NCI-H187 (cell line): ENCODE measurements around the gene ARID1B.

ENCODE experiments used
- DNase-seq, 2 experiments: peaks; one replicate each; lab custom pipeline; 2025; lab: John Stamatoyannopoulos, UW

Gene ARID1B

GRCh38 chr6:156773935-156774852 lies 3.0 kb upstream of the ARID1B start:
- no peak for DNase-seq

GRCh38 chr6:156774863-156775405 lies 2.2 kb upstream of the ARID1B start:
- DNase-seq, result no peak

GRCh38 chr6:156775717-156776116 lies 1.5 kb upstream of the ARID1B start:
- no peak for DNase-seq

- DNase-seq, result peak in 1 of 2 experiments; percentile 51
Measured at GRCh38 chr6:156776470-156776839, 723 bp upstream of the ARID1B start.

- peak in 1 of 2 experiments; percentile 18 for DNase-seq
Measured at GRCh38 chr6:156777577-156778453, 637 bp downstream of the ARID1B start.

GRCh38 chr6:156778454-156779205 lies 1.5 kb downstream of the ARID1B start:
- DNase-seq, result no peak

- DNase-seq, result peak in 1 of 2 experiments; percentile 48
Measured at GRCh38 chr6:156779206-156780094, 2.3 kb downstream of the ARID1B start.

GRCh38 chr6:156780102-156780641 lies 3.0 kb downstream of the ARID1B start:
- DNase-seq, result peak; percentile 48 to 72

- no peak for DNase-seq
Measured at GRCh38 chr6:156780962-156781853, 4.0 kb downstream of the ARID1B start.

GRCh38 chr6:156781861-156782631 lies 4.9 kb downstream of the ARID1B start:
- no peak for DNase-seq

GRCh38 chr6:156782691-156783320 lies 5.6 kb downstream of the ARID1B start:
- no peak for DNase-seq

- DNase-seq, result no peak
Measured at GRCh38 chr6:156783958-156784357, 6.8 kb downstream of the ARID1B start.

- no peak for DNase-seq
Measured at GRCh38 chr6:156786652-156787051, 9.5 kb downstream of the ARID1B start.

GRCh38 chr6:156787569-156788492 lies 10.7 kb downstream of the ARID1B start:
- no peak for DNase-seq

GRCh38 chr6:156789081-156789943 lies 12.1 kb downstream of the ARID1B start:
- no peak for DNase-seq

GRCh38 chr6:156790711-156791319 lies 13.6 kb downstream of the ARID1B start:
- no peak for DNase-seq
